Vagina (tissue), 2 donors: Measurements from ENCODE around the gene NLGN1.

Experiments
- POLR2A ChIP-seq, 2 donors: fragments of 450-650 bp; IDR thresholded peaks; one replicate each; pipeline ENCODE4 v1.6.1; 2017; ENCODE audit warnings: antibody characterized with exemption in 2 of 2, mild to moderate bottlenecking in 2 of 2, moderate library complexity in 2 of 2
- TF ChIP-seq, protein P1 (sequence below), 3 experiments: fragments of 450-650 bp in 2 of 3; fragments of 200-600 bp in 1 of 3; sonication (generic) in 1 of 3; IDR thresholded peaks; one replicate each; pipeline ENCODE4 v1.5.1; 2017 to 2019; ENCODE audit warnings: antibody characterized with exemption in 3 of 3, mild to moderate bottlenecking in 2 of 3, moderate library complexity in 2 of 3

GRCh38 chr3:174098746-174099145, 701.2 kb downstream of the NLGN1 start:
- TF ChIP-seq POLR2A (IDR thresholded peaks at IDR 0.05), result no peak
- TF ChIP-seq, protein P1, sequence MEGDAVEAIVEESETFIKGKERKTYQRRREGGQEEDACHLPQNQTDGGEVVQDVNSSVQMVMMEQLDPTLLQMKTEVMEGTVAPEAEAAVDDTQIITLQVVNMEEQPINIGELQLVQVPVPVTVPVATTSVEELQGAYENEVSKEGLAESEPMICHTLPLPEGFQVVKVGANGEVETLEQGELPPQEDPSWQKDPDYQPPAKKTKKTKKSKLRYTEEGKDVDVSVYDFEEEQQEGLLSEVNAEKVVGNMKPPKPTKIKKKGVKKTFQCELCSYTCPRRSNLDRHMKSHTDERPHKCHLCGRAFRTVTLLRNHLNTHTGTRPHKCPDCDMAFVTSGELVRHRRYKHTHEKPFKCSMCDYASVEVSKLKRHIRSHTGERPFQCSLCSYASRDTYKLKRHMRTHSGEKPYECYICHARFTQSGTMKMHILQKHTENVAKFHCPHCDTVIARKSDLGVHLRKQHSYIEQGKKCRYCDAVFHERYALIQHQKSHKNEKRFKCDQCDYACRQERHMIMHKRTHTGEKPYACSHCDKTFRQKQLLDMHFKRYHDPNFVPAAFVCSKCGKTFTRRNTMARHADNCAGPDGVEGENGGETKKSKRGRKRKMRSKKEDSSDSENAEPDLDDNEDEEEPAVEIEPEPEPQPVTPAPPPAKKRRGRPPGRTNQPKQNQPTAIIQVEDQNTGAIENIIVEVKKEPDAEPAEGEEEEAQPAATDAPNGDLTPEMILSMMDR (IDR thresholded peaks at IDR 0.05), result no peak
